Fibroblast of lung (primary cell): ENCODE measurements around the gene TBC1D22A.

Experiments
- EZH2 ChIP-seq: IDR thresholded peaks from 2 replicates; pipeline ENCODE4 v1.5.1; 2012; ENCODE audit warnings: low read length, control low read depth, mild to moderate bottlenecking; ENCODE audit errors: missing control alignments
- TF ChIP-seq, protein P1 (sequence below), 2 donors: IDR thresholded peaks in 1 of 2; conservative IDR thresholded peaks in 1 of 2; 1 replicate in 1 of 2; 2 replicates in 1 of 2; pipeline ENCODE4 v1.5.1; 2011 to 2012; ENCODE audit warnings: low read length in 2 of 2, control low read depth in 1 of 2, inconsistent platforms in 1 of 2, low read depth in 1 of 2, mild to moderate bottlenecking in 1 of 2

DNA sequence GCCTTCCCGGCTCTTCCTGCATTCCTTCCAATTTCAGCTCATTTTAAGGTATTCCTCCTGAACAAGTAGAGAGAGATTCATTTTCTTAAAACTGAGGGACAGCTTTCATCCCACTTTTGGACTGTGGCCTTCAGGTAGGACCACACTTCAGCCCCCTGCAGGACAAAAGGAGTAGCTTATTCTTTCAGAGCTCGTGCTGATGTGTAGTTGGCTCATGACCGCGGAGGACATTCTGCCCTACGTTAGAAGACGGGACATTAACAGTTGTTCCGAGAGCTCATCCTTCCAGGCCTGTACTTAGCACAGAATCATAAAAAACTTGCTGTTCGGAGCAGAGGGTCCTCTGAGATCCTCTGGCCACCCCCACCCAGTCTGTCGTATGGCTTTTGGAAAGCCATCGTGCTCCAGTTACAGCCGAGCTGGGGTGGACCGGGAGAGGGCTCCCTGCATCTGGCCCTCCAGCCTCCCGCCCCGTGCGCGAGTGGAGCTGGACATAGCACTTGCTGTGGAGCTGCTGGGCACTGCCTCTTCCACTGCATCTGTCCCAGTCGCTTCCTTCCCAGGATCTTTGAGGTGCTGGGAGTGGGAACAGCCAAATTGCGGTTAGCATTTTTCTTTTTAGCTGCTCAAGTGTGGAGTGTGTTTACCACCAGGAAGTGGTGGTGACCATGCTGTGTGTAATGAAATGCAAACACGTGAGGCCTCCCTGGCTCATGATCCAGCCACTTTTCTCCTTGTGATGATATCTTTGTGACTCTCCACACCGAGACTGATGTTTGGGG lies 250.3 kb downstream of the TBC1D22A start:
- TF ChIP-seq, protein P1, sequence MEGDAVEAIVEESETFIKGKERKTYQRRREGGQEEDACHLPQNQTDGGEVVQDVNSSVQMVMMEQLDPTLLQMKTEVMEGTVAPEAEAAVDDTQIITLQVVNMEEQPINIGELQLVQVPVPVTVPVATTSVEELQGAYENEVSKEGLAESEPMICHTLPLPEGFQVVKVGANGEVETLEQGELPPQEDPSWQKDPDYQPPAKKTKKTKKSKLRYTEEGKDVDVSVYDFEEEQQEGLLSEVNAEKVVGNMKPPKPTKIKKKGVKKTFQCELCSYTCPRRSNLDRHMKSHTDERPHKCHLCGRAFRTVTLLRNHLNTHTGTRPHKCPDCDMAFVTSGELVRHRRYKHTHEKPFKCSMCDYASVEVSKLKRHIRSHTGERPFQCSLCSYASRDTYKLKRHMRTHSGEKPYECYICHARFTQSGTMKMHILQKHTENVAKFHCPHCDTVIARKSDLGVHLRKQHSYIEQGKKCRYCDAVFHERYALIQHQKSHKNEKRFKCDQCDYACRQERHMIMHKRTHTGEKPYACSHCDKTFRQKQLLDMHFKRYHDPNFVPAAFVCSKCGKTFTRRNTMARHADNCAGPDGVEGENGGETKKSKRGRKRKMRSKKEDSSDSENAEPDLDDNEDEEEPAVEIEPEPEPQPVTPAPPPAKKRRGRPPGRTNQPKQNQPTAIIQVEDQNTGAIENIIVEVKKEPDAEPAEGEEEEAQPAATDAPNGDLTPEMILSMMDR (conservative IDR thresholded peaks at IDR 0.05 in 1 of 2, IDR thresholded peaks at IDR 0.05 in 1 of 2; ENCODE audit: low read depth in 1 of 2, low read length in 2 of 2), result peak in 1 of 2 donors; percentile 9
- TF ChIP-seq EZH2, result no peak
